Tibial artery (tissue), 4 donors: ENCODE results near the gene MIDN.
"Not testable (repeated sequence)": the region's sequence is repeated elsewhere in the genome, so short reads cannot be mapped to it uniquely, and the experiment has no call there.

Experiments used
- DNase-seq, 2 donors: peaks; one replicate each; pipeline ENCODE4 v3.0.0-alpha.2; 2019
- H3K27ac ChIP-seq, 2 donors: fragments of 200-600 bp; sonication (generic) in 1 of 2; 1 replicate in 1 of 2; 2 replicates in 1 of 2; pipeline ENCODE4 v1.5.1; 2018 to 2019; ENCODE audit warnings: mild to moderate bottlenecking in 1 of 2
- H3K27me3 ChIP-seq, 2 donors: fragments of 200-600 bp; sonication (generic) in 1 of 2; one replicate each; pipeline versions ENCODE4 v1.5.1 to v1.6.0; 2016 to 2019
- H3K36me3 ChIP-seq, 3 donors: fragments of 200-600 bp; sonication (generic) in 2 of 3; one replicate each; pipeline ENCODE4 v1.5.1; 2016 to 2019; ENCODE audit warnings: mild to moderate bottlenecking in 2 of 3
- H3K4me1 ChIP-seq, 4 donors: fragments of 200-600 bp; sonication (generic) in 2 of 4; 1 replicate in 3 of 4; 2 replicates in 1 of 4; pipeline ENCODE4 v1.5.1; 2016 to 2019
- H3K4me3 ChIP-seq, 2 donors: fragments of 200-600 bp; sonication (generic) in 1 of 2; 1 replicate in 1 of 2; 2 replicates in 1 of 2; pipeline ENCODE4 v1.5.1; 2018 to 2019; ENCODE audit warnings: mild to moderate bottlenecking in 2 of 2
- H3K9me3 ChIP-seq, 3 donors: fragments of 200-600 bp; sonication (generic) in 1 of 3; one replicate each; pipeline ENCODE4 v1.5.1; 2016 to 2019
- CTCF ChIP-seq, 2 experiments: fragments of 200-600 bp in 1 of 2; fragments of 450-650 bp in 1 of 2; IDR thresholded peaks; one replicate each; pipeline ENCODE4 v1.5.1; 2017 to 2019; ENCODE audit warnings: antibody characterized with exemption in 2 of 2, mild to moderate bottlenecking in 1 of 2, moderate library complexity in 1 of 2
- intact Hi-C: fragments of 100-400 bp; cut with DNase I; formaldehyde crosslinking; loops from one replicate; pipeline ENCODE4 v1.15.0; 2023; ENCODE audit warnings: low total_unique reads

Gene MIDN

GRCh38 chr19:1304197-1304924 is 56.0 kb downstream of the MIDN start:
- Histone ChIP-seq H3K36me3 (no peaks in the 10 kb centered on the region), H3K27me3 (peaks cover 0 to 37% of the 10 kb centered on the region in 2 donors), H3K9me3 (no peaks in the 10 kb centered on the region), H3K27ac (no peak overlapping the region), H3K4me1 (no peaks in the 10 kb centered on the region), H3K4me3 (no peak overlapping the region)
- TF ChIP-seq CTCF (IDR thresholded peaks at IDR 0.05) = no peak
- DNase-seq = no peak
- intact Hi-C loops = no loop called here

- intact Hi-C loops = not testable (repeated sequence)
Measured at GRCh38 chr19:1305354-1305753, 57.0 kb downstream of the MIDN start.

GRCh38 chr19:1307320-1307719 is 58.9 kb downstream of the MIDN start:
- Histone ChIP-seq H3K9me3 (no peaks in the 10 kb centered on the region), H3K4me1 (no peaks in the 10 kb centered on the region), H3K36me3 (no peaks in the 10 kb centered on the region), H3K4me3 (no peak overlapping the region), H3K27me3 (peaks cover 0 to 48% of the 10 kb centered on the region in 2 donors), H3K27ac (no peak overlapping the region)
- intact Hi-C loops = no loop called here
- TF ChIP-seq CTCF (IDR thresholded peaks at IDR 0.05) = no peak
- DNase-seq = no peak

More at GRCh38 chr19:1305354-1305753, 57.0 kb downstream of the MIDN start:
- H3K4me3 ChIP-seq, DNase-seq, H3K4me1 ChIP-seq, H3K27ac ChIP-seq, H3K36me3 ChIP-seq, H3K9me3 ChIP-seq: not testable (repeated sequence)
- H3K27me3 ChIP-seq = peaks cover 0 to 38% of the 10 kb centered on the region in 2 donors

- H3K4me1 ChIP-seq = no peaks in the 10 kb centered on the region
- no peak for TF ChIP-seq CTCF (IDR thresholded peaks at IDR 0.05)
- no peak for DNase-seq
- peaks cover 0 to 50% of the 10 kb centered on the region in 2 donors for H3K27me3 ChIP-seq
- no peaks in the 10 kb centered on the region for H3K36me3 ChIP-seq
- H3K4me3 ChIP-seq = no peak overlapping the region
- H3K9me3 ChIP-seq = no peaks in the 10 kb centered on the region
- intact Hi-C loops = no loop called here
- no peak overlapping the region for H3K27ac ChIP-seq
Measured at GRCh38 chr19:1307755-1308303, 59.4 kb downstream of the MIDN start.

- no peaks in the 10 kb centered on the region for H3K9me3 ChIP-seq
- intact Hi-C loops = no loop called here
- peaks cover 0 to 3% (median 0%) of the 10 kb centered on the region in 4 donors for H3K4me1 ChIP-seq
- no peak overlapping the region for H3K27ac ChIP-seq
- peaks cover 0 to 58% of the 10 kb centered on the region in 2 donors for H3K27me3 ChIP-seq
- no peak for TF ChIP-seq CTCF (IDR thresholded peaks at IDR 0.05)
- no peaks in the 10 kb centered on the region for H3K36me3 ChIP-seq
- H3K4me3 ChIP-seq = no peak overlapping the region
- DNase-seq = no peak
Measured at GRCh38 chr19:1308718-1309117, 60.3 kb downstream of the MIDN start.
